8988T (cell line): ENCODE results near the gene TRMT10B.
"Not testable (repeated sequence)": the region's sequence is repeated elsewhere in the genome, so short reads cannot be mapped to it uniquely, and the experiment has no call there.

Experiments
- DNase-seq: peaks from one replicate; pipeline ENCODE4 v3.0.0; 2011

TRMT10B gene

DNA sequence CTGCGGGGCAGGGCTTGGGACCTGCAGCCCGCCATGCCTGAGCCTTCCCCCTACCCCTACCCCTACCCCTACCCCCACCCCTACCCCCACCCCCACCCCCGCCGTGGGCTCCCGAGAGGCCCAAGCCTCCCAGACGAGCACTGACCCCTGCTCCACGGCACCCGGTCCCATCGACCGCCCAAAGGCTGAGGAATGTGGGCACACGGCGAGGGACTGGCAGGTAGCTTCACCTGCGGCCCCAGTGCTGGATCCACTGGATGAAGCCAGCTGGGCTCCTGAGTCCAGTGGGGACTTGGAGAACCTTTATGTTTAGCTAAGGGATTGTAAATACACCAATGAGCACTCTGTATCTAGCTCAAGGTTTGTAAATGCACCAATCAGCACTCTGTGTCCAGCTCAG is 1.5 kb upstream of the TRMT10B start:
- DNase-seq: not testable (repeated sequence)

DNA sequence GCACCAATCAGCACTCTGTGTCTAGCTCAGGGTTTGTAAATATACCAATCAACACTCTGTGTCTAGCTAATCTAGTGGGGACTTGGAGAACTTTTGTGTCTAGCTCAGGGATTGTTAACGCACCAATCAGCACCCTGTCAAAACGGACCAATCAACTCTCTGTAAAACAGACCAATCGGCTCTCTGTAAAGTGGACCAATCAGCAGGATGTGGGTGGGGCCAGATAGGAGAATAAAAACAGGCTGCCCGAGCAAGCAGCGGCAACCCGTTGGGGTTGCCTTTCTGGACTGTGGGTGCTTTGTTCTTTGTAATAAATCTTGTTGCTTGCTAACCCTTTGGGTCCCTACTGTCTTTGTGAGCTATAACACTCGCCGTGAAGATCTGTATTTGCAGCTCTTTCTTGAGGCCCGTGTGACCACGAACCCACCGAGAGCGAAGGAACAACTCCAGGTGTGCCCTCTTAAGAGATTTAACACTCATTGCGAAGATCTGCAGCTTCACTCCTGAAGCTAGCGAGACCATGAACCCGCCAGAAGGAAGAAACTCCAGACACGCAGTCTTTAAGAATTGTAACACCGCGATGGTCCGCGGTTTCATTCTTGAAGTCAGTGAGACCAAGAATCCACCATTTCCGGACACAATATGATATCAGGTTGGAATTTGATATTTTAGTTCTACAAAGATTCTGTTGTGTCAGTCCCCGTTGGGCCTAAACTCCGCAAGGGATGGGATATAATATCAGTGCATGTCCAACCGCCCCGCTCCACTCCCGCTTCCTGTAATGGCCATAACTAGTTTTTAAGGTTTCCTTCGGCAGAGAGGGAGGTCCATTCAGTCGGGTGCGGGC is 740 bp upstream of the TRMT10B start:
- DNase-seq: no peak

DNA sequence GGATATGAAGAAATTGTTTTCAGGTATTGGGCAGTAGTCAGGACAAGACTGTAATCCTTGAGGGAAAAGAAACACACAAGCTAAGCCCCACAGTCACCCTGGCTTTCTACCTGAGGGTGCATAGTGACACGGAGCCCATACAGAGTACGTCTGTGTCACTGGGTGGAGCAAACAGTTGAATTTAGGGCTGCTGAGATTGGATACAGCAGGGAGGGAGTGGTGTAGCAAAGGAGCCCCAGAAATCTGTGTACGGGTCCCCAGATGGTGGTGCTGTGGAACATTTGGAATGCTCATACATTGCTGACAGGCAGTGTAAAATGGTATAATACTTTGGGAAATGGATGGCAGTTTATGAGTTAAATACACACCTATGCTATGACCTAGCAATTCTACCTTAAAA is 5.1 kb downstream of the TRMT10B start:
- no peak for DNase-seq

DNA sequence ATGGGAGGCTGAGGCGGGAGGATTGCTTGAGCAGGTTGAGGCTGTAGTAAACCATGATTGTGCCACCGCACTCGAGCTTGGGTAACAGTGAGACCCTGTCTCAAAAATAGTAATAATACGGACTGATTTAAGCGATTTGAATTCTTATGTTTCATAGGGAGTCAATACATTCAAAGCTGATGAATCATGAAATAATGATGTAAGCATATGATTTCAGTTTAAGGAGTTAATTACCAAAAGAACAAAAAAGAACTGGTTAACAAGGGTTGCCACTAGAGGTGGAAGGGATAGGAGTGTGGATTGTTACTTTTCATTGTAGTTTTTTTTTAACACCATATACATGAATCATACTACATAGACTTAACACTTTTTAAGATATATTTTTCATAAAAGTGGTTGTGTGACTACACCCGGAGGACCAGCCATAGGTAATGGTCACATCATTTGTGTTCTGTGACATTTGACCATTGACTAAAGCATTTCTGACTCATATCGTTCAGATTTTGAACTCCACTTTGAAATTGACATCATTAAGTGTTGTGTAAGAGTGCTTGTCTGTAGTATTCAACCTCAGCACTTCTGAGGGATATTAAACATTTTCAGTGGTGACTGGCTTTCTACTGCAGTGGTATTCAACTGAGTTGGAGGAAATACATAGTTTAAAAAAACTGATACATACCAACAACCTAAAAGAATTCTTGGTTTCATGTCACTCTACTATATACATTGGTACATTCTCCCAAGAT is 7.0 kb downstream of the TRMT10B start:
- DNase-seq: no peak

DNA sequence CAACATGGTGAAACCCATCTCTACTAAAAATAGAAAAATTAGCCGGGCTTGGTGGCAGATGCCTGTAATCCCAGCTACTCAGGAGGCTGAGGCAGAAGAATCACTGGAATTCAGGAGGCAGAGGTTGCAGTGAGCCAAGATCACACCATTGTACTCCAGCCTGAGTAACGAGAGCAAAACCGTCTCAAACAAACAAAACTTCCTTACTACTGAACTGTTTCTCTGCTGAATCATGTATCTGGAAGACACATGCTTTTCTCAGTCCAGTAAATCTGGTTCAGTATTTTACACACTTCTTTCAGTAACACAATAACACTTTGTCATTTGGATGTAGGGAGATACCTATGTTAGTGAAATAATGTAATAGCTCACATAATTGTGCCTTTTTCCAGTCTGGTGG is 7.9 kb downstream of the TRMT10B start:
- DNase-seq: no peak

DNA sequence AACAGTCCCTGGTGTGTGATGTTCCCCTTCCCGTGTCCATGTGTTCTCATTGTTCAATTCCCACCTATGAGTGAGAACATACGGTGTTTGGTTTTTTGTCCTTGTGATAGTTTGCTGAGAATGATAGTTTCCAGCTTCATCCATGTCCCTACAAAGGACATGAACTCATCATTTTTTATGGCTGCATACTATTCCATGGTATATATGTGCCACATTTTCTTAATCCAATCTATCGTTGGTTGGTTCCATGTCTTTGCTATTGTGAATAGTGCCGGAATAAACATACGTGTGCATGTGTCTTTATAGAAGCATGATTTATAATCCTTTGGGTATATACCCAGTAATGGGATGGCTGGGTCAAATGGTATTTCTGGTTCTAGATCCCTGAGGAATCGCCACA is 11.7 kb downstream of the TRMT10B start:
- not testable (repeated sequence) for DNase-seq

DNA sequence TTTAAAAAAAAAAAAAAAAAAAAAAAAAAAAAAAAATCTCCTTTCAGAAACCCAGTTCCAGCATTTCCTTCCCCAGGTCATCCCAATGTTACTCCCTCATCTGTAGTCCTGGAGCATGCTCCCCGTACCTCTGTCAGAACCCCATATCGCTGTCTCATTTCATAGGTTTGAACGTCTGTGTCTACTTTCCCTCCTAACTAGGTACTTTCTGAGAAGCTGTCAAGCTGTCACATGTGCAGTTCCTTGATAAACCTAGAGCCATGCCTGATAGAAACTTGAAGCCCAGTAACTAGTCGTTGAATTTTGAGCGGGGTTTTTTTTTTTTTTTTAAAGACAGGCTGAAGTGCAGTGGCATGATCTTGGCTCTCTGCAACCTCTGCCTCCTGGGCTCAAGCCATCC is 15.7 kb downstream of the TRMT10B start:
- DNase-seq: no peak

DNA sequence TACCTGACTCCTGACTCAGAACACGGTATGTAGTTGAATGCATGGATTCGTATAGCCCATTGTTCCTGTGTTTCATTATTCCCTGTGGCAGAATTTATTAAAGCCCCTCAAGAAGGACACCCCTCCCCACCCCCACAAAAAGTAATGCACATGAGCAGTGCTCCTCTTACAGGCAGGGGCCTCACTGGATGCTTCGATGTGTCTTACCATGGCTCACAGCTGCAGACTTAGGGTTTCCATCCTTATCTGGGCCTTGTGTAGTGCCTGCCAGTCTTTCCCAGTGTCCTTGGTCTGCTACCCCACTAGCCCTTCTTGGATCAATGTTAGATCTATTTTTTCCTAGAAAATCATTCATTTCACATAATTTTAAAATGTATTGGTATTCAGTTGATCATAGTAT is 16.4 kb downstream of the TRMT10B start:
- DNase-seq: no peak

DNA sequence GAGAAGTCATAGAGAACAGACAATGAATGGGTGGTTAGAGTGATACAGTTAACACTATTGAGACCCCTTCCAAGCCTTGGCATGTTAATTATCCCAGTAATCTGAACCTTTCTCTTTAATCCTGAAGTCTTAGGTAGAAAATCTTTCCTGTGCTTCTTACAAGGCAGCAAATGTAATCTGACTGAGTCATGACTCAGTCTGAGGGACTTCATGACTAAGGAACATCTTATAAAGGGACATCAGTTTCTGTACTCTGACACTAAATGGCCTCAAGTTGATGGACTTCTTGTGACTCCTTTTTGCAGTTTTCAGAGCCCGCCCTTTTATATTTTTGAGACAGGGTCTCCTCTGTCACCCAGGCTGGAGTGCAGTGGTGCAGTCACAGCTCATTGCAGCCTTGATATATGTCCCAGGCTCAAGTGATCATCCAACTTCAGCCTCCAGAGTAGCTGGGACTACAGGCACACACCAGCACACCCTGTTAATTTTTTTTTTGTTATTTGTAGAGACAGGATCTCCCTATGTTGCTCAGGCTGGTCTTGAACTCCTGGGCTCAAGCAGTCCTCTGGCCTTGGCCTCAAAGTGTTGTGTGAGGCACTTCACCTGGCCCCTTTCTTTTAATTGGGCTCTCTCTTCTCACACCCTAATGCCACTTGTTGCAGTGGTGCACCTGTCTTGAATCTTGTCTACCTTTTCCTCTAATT is 21.8 kb downstream of the TRMT10B start:
- no peak for DNase-seq

DNA sequence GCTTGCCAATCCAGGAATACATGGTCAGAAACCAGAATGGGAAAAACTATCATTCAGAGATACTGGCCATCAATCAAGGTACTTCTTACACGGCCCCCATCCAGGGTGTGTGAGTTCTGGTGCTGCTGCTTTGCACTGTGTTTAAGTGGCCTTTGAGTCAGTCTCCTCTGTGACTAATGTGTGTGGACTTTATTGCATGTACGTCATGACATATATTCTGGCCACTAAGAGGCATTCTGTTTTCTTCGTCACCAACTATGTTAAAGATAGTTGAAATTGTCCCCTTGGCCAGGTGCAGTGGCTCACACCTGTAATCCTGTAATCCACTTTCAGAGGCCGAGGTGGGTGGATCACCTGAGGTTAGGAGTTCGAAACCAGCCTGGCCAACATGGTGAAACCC is 22.7 kb downstream of the TRMT10B start:
- DNase-seq: no peak

DNA sequence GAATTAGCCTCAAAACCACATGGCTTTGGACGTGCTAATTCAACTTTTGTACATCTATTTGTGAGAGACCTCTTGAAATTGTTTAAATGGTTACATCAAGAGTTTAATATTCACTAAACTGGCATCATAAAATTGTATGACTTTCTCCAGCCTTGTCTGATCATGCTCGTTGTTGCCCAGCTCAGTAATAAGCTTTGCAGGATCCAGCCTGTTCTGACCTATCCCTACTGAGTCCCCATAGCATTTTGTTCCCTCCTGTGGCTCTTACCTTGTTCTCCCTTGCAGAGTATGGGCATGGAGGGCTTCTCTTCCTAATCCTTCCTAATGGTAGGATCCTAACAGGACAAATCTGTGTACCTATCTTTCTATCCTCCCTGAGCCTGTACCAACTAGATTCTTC is 24.9 kb downstream of the TRMT10B start:
- DNase-seq: no peak

DNA sequence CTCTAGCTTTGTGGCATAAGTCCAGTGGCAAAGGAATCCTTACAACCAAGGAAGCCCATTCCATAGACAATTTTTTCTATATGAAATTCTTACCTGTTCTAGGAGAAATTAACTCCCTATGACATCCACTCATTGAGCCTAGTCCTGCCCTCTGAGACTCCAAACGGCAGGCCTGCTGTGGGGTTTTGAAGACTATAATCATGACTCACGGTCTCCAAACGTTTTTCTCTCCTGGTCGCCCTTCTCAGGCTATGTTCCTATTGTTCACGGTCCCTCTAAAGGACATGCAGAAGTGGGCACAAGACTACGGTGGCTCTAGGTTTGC is 30.6 kb downstream of the TRMT10B start:
- no peak for DNase-seq

DNA sequence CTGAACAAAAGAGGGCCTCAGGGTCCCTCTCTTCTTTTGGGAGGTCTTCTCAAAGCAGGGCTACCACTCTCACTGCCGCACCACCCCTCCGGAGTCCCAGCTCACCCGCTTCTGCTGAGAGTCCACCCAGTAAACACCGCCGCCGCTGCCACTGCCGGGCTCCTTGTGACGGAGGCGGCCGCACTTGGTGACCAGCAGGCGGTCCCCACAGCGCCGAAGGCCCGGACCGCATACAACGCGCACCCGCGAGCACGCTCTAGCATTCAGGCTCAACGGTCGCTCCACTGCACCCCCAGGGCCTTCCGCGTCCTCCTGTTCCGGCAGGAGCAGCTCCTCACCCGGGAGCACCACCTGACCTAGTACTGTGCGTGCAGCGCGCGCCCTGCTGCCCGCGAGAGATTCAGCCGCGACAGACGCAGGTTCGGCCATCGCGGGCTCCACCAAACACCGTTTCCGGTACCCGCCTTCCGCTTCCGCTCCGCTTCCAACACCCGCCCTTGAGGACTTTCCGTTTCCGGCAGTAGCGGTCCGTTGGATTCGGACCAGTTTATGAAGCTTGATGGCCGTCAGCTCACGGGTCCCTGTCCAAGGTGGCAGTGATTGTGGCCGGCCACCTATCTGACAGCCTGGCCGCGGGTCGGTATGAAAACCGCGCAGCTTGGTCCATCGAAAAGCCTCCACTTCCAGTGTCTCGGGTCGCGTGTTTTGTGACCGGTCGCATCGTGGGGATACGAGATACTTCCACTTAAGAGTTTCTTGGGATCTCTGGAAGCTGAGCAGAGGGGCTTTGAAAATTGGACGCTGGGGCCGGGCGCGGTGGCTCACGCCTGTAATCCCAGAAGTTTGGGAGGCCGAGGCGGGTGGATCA is 31.2 kb downstream of the TRMT10B start, which contains the start of gene EXOSC3:
TSS of gene EXOSC3 (minus strand) at position 449 of the 868 bp plus-strand sequence. CDS start at position 429, 20 bp downstream.
- DNase-seq: peak; percentile 82

DNA sequence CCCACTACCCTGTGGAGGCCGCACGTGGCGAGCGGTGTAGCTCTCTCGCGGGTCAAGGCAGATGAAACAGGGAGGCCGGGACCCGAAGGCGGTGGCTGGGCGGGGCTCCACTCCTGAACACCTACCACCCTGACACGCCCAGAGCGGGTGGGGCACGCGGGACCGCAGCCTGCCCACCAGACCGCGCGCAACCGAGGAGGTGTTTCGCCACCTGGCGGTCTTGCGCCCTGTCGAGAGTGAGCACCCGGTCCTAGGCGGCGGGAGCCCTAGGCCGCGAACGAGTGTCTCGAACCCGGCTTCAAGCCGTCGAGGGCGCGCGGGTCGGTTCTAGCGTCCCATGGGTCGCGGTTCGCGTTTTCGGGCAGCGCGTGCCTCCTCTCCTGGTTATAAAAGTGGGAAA is 33.5 kb downstream of the TRMT10B start:
- no peak for DNase-seq

DNA sequence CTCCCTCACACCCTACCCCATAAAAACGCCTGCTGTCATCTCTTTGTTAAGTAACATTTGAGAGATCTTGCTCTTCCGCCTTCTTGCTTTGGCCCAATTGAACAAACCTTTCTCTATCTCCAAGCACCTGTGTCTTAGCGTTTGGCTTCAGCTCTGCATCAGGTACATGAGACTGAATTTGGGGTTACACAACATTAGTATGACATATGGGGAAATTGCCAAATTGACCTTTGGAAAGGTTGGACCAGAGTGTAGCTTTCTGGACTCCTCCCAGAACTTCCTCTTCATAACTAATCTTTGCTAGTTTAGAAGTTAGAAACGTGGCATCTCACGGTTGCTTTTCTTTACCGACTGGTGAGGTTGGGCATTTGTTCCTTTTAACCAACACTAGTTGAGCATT is 34.7 kb downstream of the TRMT10B start:
- no peak for DNase-seq

DNA sequence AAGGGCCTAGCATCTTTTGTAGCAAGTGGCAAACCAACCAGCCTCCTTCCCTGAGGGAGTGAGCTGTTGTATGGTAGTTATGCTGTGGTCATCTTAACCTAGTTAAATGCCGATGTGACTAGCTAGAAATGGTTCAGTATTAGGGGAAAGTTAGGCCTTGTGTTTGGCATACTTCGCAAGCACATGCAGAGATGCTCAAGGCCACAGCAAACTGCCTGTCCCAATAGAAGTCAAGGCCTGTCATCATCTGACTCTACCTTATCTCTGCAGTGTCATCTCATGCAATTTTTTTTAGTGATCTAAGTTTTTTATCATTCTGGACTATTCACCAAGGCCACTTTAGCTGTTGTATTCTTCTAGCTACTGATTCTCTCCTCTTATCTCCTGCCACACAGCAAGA is 36.5 kb downstream of the TRMT10B start:
- no peak for DNase-seq

DNA sequence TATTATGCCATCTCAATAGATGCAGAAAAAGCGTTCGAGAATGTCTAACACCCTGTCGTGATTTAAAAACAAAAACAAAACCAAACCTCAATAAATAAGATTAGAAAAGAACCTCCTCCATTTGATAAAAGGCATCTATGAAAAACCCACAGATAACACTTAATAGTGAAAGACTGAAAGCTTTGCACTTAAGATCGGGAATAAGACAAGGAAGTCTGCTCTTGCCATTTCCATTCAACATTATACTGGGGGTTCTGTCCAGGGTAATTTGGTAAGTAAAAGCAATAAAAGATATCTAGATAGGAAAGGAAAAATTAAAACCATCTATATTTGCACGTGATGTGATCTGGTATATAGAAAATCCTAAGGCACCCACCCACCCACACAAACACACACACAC is 38.5 kb downstream of the TRMT10B start:
- no peak for DNase-seq

DNA sequence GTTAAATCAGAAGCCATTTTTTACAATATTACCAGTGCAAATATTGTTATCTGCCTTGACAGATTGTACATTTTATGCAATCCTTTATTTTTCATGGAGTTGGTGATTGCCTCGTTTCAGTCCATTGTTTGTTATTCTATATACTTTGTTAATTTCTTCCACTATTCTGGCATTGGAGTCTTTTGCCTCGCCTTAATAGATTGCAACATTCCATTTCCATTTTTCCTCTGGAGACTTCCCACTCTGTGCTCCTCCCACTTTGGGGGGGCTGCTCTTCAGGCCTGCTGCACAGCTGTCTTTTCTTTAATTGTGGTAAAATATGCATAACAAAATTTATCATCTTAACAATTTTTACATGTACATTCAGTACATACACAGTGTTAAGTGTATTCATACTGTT is 42.6 kb downstream of the TRMT10B start:
- no peak for DNase-seq

DNA sequence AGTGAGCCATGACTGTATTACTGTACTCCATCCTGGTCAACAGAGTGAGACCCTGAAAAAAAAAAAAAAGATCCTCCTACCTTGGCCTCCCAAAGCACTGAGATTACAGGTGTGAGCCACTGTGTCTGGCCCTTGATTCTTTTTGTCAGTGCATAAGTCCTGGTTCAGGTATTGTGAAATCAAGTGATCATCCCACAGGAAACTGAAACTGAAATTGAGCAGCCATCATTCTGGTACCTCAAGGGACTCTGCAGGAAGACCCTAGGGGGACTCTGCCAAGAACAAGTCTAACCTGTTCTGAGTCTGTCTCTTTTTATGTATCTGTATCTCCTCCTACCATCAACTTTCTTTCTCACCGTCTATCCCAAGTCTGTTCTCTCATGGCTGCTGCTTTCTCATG is 45.1 kb downstream of the TRMT10B start:
- DNase-seq: no peak

DNA sequence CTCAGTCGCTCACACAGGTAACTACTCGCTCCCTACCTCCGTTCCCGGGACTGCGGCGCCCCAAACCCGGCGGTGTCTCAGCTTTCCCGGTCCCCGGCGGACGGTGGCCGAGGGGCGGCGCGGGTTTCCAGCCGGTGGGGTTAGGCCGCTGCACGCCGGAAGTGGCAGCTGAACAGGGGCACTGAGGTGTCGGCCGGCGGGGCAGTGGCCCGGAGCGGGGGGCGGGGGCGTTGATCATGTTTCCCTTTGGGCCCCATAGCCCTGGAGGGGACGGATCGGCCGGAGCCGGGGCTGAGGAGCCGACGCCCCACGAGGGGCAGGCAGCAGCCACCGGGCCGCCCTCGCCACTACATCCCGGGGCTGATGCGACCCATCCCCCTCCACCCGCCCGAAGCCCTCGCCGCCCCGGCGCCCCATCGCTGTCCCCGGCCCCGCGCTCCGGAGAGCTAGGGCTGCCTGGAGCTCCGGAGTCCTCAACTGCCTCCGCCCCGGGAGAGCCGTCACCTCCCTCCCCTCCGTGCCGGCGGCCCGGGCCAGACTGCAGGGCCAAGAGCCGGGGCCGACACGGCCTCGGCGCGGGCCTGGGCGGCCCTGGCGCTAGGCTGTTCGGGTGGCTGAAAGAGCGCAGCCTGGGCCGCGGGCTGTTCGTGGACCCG is 47.2 kb downstream of the TRMT10B start, which contains the start of gene DCAF10:
TSS of gene DCAF10 (plus strand) at position 167 of the 656 bp plus-strand sequence. CDS start at position 237, 70 bp downstream.
- DNase-seq: peak; percentile 43

DNA sequence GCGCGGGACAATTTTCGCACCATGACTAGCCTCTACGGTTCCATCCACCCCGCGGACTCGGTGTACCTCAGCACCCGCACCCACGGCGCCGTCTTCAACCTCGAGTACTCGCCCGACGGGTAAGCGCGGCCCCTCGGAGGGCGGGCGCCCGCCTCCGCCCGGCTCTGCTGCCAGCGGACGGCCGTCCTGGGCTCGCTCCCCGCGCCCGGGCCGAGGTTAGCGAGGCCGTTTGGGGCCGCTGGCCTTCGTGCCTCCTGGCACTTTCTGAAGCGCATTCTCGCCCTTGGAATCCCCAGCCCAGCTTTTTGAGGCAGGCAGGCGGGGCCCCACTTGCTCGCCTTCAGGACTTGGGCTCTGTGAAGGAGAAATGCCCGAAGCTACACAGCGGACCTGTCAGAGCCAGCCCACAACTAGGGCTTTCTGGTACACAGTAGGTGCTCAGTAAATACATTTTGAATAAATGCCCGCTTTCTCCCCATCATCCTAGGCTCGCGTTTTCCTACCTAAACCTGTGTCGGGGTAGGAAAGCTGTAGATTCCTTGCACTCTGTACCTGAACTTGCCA is 47.8 kb downstream of the TRMT10B start:
- no peak for DNase-seq
